WTC11 (cell line): ENCODE data around the gene PTPRK. TPM values are rescaled to one million over a fixed set of nuclear protein-coding genes. Genes with fewer than 3 reads are reported as not detected.

Experiments used
- ATAC-seq: fragments of 200-7000 bp; cut with Tn5 transposase; 2 replicates; pipeline ENCODE4 v1.10.0; 2021; ENCODE audit warnings: mild to moderate bottlenecking, moderate library complexity
- CTCF ChIA-PET: fragments of 300-600 bp; sonication (Branson Sonifier 250); formaldehyde crosslinking; loops from one replicate; lab custom pipeline; 2021; ENCODE audit warnings: antibody characterized with exemption; lab: Charles Lee
- POLR2A ChIA-PET: fragments of 350-600 bp; sonication (Branson Sonifier 250); formaldehyde crosslinking; loops from one replicate; lab custom pipeline; 2021; ENCODE audit warnings: antibody characterized with exemption; lab: Charles Lee
- DNase-seq: peaks from one replicate; pipeline ENCODE4 v3.0.0; 2021; ENCODE audit warnings: low spot score
- H3K27ac Mint-ChIP-seq: 2 replicates; pipeline ENCODE4 v1.8.0; 2021; ENCODE audit warnings: mixed read lengths
- H3K27me3 Mint-ChIP-seq: 2 replicates; pipeline ENCODE4 v1.8.0; 2021; ENCODE audit warnings: low read depth, mild to moderate bottlenecking, moderate library complexity, mixed read lengths
- H3K36me3 Mint-ChIP-seq: 2 replicates; pipeline ENCODE4 v1.8.0; 2021; ENCODE audit warnings: mixed read lengths
- H3K4me1 Mint-ChIP-seq: 2 replicates; pipeline ENCODE4 v1.8.0; 2022; ENCODE audit warnings: mixed read lengths
- H3K4me3 Mint-ChIP-seq: 2 replicates; pipeline ENCODE4 v1.8.0; 2021; ENCODE audit warnings: mild to moderate bottlenecking, moderate library complexity, mixed read lengths
- H3K9me3 Mint-ChIP-seq: 2 replicates; pipeline ENCODE4 v1.8.0; 2021; ENCODE audit warnings: mixed read lengths
- ARID4B ChIP-seq: sonication (generic); formaldehyde crosslinking; IDR thresholded peaks from 2 replicates; pipeline ENCODE4 v1.8.0; 2023; ENCODE audit warnings: missing genetic modification reagents, mild to moderate bottlenecking, borderline replicate concordance
- ELF4 ChIP-seq: sonication (generic); formaldehyde crosslinking; IDR thresholded peaks from 2 replicates; pipeline ENCODE4 v1.8.1; 2022; ENCODE audit warnings: low read depth, mild to moderate bottlenecking, moderate library complexity, missing genetic modification reagents
- ESRRA ChIP-seq: sonication (generic); formaldehyde crosslinking; IDR thresholded peaks from 2 replicates; pipeline ENCODE4 v1.8.1; 2022; ENCODE audit warnings: mild to moderate bottlenecking, missing genetic modification reagents, borderline replicate concordance
- FOXJ3 ChIP-seq: sonication (generic); formaldehyde crosslinking; IDR thresholded peaks from 2 replicates; pipeline ENCODE4 v1.9.0; 2021; ENCODE audit warnings: missing genetic modification reagents, mild to moderate bottlenecking, borderline replicate concordance
- HMGA2 ChIP-seq: fragments of 250-450 bp; sonication (Bioruptor Pico); IDR thresholded peaks from 2 replicates; pipeline ENCODE4 v1.4.0; 2021; ENCODE audit warnings: mild to moderate bottlenecking, moderate library complexity
- IRF2 ChIP-seq: sonication (generic); formaldehyde crosslinking; IDR thresholded peaks from 2 replicates; pipeline ENCODE4 v1.8.0; 2022; ENCODE audit warnings: low read depth, missing genetic modification reagents, borderline replicate concordance
- JUN ChIP-seq: sonication (generic); formaldehyde crosslinking; IDR thresholded peaks from 2 replicates; pipeline ENCODE4 v1.8.0; 2023; ENCODE audit warnings: mild to moderate bottlenecking, missing genetic modification reagents
- KAT7 ChIP-seq: sonication (generic); formaldehyde crosslinking; IDR thresholded peaks from 2 replicates; pipeline ENCODE4 v1.8.1; 2023; ENCODE audit warnings: missing genetic modification reagents, mild to moderate bottlenecking, borderline replicate concordance
- MAX ChIP-seq: sonication (generic); formaldehyde crosslinking; IDR thresholded peaks from 2 replicates; pipeline ENCODE4 v1.8.0; 2022; ENCODE audit warnings: mild to moderate bottlenecking, missing genetic modification reagents
- MLX ChIP-seq: sonication (generic); formaldehyde crosslinking; IDR thresholded peaks from 2 replicates; pipeline ENCODE4 v1.8.1; 2023; ENCODE audit warnings: mild to moderate bottlenecking, missing genetic modification reagents, moderate library complexity
- MXD4 ChIP-seq: fragments of 250-450 bp; sonication (Bioruptor Pico); IDR thresholded peaks from 2 replicates; pipeline ENCODE4 v1.8.0; 2021; ENCODE audit warnings: mild to moderate bottlenecking, moderate library complexity, borderline replicate concordance
- NR3C1 ChIP-seq: sonication (generic); formaldehyde crosslinking; conservative IDR thresholded peaks from 2 replicates; pipeline ENCODE4 v1.8.1; 2023; ENCODE audit warnings: low read depth, mild to moderate bottlenecking, missing genetic modification reagents
- RORB ChIP-seq: fragments of 250-450 bp; sonication (Bioruptor Pico); IDR thresholded peaks from 2 replicates; pipeline ENCODE4 v1.9.0; 2021; ENCODE audit warnings: mild to moderate bottlenecking
- STAT6 ChIP-seq: sonication (generic); formaldehyde crosslinking; conservative IDR thresholded peaks from 2 replicates; pipeline ENCODE4 v1.8.1; 2023; ENCODE audit warnings: mild to moderate bottlenecking, low read depth, missing genetic modification reagents, moderate library complexity
- TEAD4 ChIP-seq: sonication (generic); formaldehyde crosslinking; IDR thresholded peaks from 2 replicates; pipeline ENCODE4 v1.8.0; 2022; ENCODE audit warnings: mild to moderate bottlenecking, missing genetic modification reagents
- ZBTB21 ChIP-seq: sonication (generic); formaldehyde crosslinking; IDR thresholded peaks from 2 replicates; pipeline ENCODE4 v1.8.1; 2023; ENCODE audit warnings: mild to moderate bottlenecking, missing genetic modification reagents, borderline replicate concordance
- ZBTB43 ChIP-seq: sonication (generic); formaldehyde crosslinking; IDR thresholded peaks from 2 replicates; pipeline ENCODE4 v1.8.1; 2023; ENCODE audit warnings: mild to moderate bottlenecking, missing genetic modification reagents
- ZNF232 ChIP-seq: sonication (generic); formaldehyde crosslinking; IDR thresholded peaks from 2 replicates; pipeline ENCODE4 v1.8.0; 2022; ENCODE audit warnings: mild to moderate bottlenecking, missing genetic modification reagents
- ZNF263 ChIP-seq: sonication (generic); formaldehyde crosslinking; IDR thresholded peaks from 2 replicates; pipeline ENCODE4 v1.8.1; 2022; ENCODE audit warnings: low read depth, mild to moderate bottlenecking, moderate library complexity, missing genetic modification reagents
- total RNA-seq: library from RNA; stranded (reverse); gene quantifications from 3 replicates; pipeline ENCODE4 v1.2.3, GENCODE V29; 2021

The PTPRK gene
- total RNA-seq, 1 experiment from 2014 or later = 44.8 TPM

- Mint-ChIP-seq H3K36me3 (peaks cover 12% of the 10 kb centered on the region), H3K27me3 (no peaks in the 10 kb centered on the region; the same call in 1 of the 2 replicates), H3K27ac (no peak overlapping the region), H3K9me3 (peaks cover 48% of the 10 kb centered on the region), H3K4me1 (peaks cover 8% of the 10 kb centered on the region), H3K4me3 (no peak overlapping the region)
- ChIA-PET POLR2A (no interaction called here), CTCF (no interaction called here)
- TF ChIP-seq MAX (CRISPR knock-in tag) (no peak), MXD4 (no peak), ESRRA (CRISPR knock-in tag) (no peak), MLX (CRISPR knock-in tag) (no peak)
- DNase-seq (no peak), ATAC-seq (no peak)
These were observed 596.0 kb downstream of the PTPRK start for GRCh38 chr6:127924440-127924839.

- TF ChIP-seq TEAD4 = no peak
- no peak for TF ChIP-seq ELF4 (CRISPR knock-in tag)
- no peak for TF ChIP-seq RORB
- no peak for TF ChIP-seq ZBTB43 (CRISPR knock-in tag)
- TF ChIP-seq STAT6 = no peak
- no peak for TF ChIP-seq FOXJ3
- TF ChIP-seq KAT7 (CRISPR knock-in tag) = no peak
- TF ChIP-seq ZNF232 (CRISPR knock-in tag) = no peak
- TF ChIP-seq ZNF263 (CRISPR knock-in tag) = no peak
- TF ChIP-seq HMGA2 = no peak
- TF ChIP-seq ARID4B (CRISPR knock-in tag) = no peak
- no peak for TF ChIP-seq JUN (CRISPR knock-in tag)
- TF ChIP-seq IRF2 (CRISPR knock-in tag) = no peak
- TF ChIP-seq NR3C1 = no peak
- TF ChIP-seq ZBTB21 (CRISPR knock-in tag) = no peak
- ATAC-seq (no peak), DNase-seq (no peak)
- Mint-ChIP-seq H3K36me3 (peaks cover 12% of the 10 kb centered on the region), H3K4me3 (no peak overlapping the region), H3K9me3 (peaks cover 48% of the 10 kb centered on the region), H3K4me1 (peaks cover 8% of the 10 kb centered on the region), H3K27me3 (no peaks in the 10 kb centered on the region; the same call in 1 of the 2 replicates), H3K27ac (no peak overlapping the region)
- POLR2A ChIA-PET = no interaction called here
- CTCF ChIA-PET = no interaction called here
These were observed 596.4 kb downstream of the PTPRK start for GRCh38 chr6:127924031-127924430.
